Keratinocyte (primary cell): ENCODE results near the gene ANKS1B.

Experiments
- CTCF ChIP-seq, 3 experiments: IDR thresholded peaks in 1 of 3; conservative IDR thresholded peaks in 1 of 3; optimal IDR thresholded peaks in 1 of 3; 2 replicates in 2 of 3; 3 replicates in 1 of 3; pipeline versions ENCODE3 to v1.5.1; 2011; ENCODE audit warnings: low read length in 3 of 3, mild to moderate bottlenecking in 3 of 3, moderate library complexity in 2 of 3, control low read depth in 1 of 3, inconsistent platforms in 1 of 3; ENCODE audit not compliant: insufficient read depth in 2 of 3; ENCODE audit errors: extremely low read depth in 1 of 3
- EZH2 ChIP-seq: IDR thresholded peaks from one replicate; pipeline ENCODE4 v1.6.1; 2012; ENCODE audit warnings: inconsistent platforms, mild to moderate bottlenecking, low read length, moderate library complexity

DNA sequence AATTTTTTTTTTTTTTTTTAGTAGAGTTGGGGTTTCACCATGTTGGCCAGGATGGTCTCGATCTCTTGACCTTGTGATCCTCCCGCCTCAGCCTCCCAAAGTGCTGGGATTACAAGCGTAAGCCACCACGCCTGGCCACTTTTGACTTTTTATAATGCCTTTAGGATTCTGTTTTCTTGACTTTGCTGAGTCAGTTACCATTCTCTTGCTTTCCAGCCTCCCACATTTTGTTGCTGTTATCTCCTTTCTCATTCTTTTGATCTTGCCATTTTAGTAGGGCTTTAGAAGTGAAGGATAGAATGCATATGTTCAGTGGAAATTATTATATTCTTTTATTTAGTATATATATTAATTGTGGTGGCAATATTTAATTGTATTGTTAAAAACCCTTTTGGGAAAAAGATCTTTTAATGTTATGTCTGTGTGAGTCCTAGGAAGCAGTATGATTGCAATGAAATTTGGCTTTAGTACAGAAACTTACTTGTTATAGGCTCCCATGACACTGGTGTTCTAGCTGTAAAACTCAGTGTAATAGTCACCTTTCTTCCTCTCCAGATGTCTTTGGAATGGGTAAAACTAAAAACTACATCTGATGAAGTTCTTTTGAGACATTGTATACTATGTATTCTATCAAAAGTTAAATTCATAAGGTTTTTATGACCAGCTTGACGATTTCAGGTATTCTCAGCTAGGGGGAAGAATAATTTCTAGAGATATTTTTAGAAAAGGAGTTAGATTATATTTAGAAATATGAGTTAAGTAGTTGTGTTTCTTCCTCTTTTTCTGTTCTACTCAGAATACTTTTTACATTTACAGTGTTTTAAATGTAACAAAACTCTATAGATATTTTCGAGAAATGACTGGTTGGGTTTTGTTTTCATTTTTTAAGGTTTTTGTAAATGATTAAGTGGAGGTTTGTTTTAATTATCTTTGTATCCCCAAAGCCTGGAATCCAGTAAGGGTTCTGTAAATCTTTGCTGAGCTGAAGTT, 1264.9 kb downstream of the ANKS1B start:
- TF ChIP-seq CTCF (optimal IDR thresholded peaks at IDR 0.05 in 1 of 3, IDR thresholded peaks at IDR 0.05 in 1 of 3, conservative IDR thresholded peaks at IDR 0.05 in 1 of 3; ENCODE audit: extremely low read depth in 1 of 3, insufficient read depth in 2 of 3, low read length in 3 of 3): no peak
- TF ChIP-seq EZH2: no peak
